ENCODE results near the gene SLN. TPM values are rescaled to one million over a fixed set of nuclear protein-coding genes. Genes with fewer than 3 reads are reported as not detected.

SLN gene
- total and polyA plus RNA-seq, 9 of the 15 experiments (the other 6 are each of a cell fraction or from before 2014, with no cell fraction given) = not detected

GRCh38 chr11:107691000-107691750, 20.7 kb downstream of the SLN start:
- TF ChIP-seq DMBX1 (CRISPR knock-in tag; IDR thresholded peaks at IDR 0.05; ENCODE audit: borderline replicate concordance) = no peak
- TF ChIP-seq ZNF239 (CRISPR knock-in tag; IDR thresholded peaks at IDR 0.05) = no peak
- TF ChIP-seq DLX4 (CRISPR knock-in tag; IDR thresholded peaks at IDR 0.05) = no peak
- no peak for TF ChIP-seq STAT5B (CRISPR knock-in tag; IDR thresholded peaks at IDR 0.05)
- TF ChIP-seq NBN (IDR thresholded peaks at IDR 0.05; ENCODE audit: low read depth) = no peak
- no peak for TF ChIP-seq KLF1 (tag; IDR thresholded peaks at IDR 0.05)
- no peak for TF ChIP-seq ETV5 (CRISPR knock-in tag; IDR thresholded peaks at IDR 0.05; ENCODE audit: low read depth)
- TF ChIP-seq RBM22 (IDR thresholded peaks at IDR 0.05; ENCODE audit: low read depth, low read length, poor library complexity, severe bottlenecking) = no peak
- TF ChIP-seq RBM14 (IDR thresholded peaks at IDR 0.05; ENCODE audit: borderline replicate concordance, insufficient read depth, low read depth, low read length) = no peak
- TF ChIP-seq ZNF354B (CRISPR knock-in tag; IDR thresholded peaks at IDR 0.05) = no peak
- no peak for TF ChIP-seq BRF1 (IDR thresholded peaks at IDR 0.05; ENCODE audit: borderline replicate concordance, extremely low read depth, insufficient read length)
- TF ChIP-seq GTF2B (IDR thresholded peaks at IDR 0.05; ENCODE audit: extremely low read depth, insufficient read length) = no peak
- no peak for TF ChIP-seq ILK (tag; IDR thresholded peaks at IDR 0.05; ENCODE audit: borderline replicate concordance, low read depth)
- no peak for FAIRE-seq

More at GRCh38 chr11:107691000-107691750, 20.7 kb downstream of the SLN start:
- H4K20me1 ChIP-seq (replicated peaks; ENCODE audit: control insufficient read depth, insufficient read depth, low read length) = no peaks in the 10 kb centered on the region
- POLR2A ChIA-PET = interaction anchor here (0.7 kb wide), 1 partner anchor 9 kb away, joined by 3 read pairs; no protein-coding TSS in a partner anchor
- H3K9ac ChIP-seq (ENCODE audit: insufficient read depth in 1 of 2, low read depth in 2 of 2, low read length in 2 of 2) = no peak overlapping the region
- no peak overlapping the region for H2AFZ ChIP-seq (ENCODE audit: low read depth, low read length)
- intact Hi-C loops (cut with micrococcal nuclease) (no loop called here), in situ Hi-C loops (cut with MboI) (no loop called here)
- BruUV-seq (replicated peaks) = no TSS peak
- DNase-seq (ENCODE audit: extremely low read depth in 1 of 4, low spot score in 3 of 4) (no peak), ATAC-seq (no peak)
- H3K9me1 ChIP-seq (ENCODE audit: control insufficient read depth, insufficient read depth, low read length) = no peaks in the 10 kb centered on the region
- no peaks in the 10 kb centered on the region for H3K36me3 ChIP-seq (ENCODE audit: control insufficient read depth, insufficient read depth, low read length)
- no peaks in the 10 kb centered on the region for H3K79me2 ChIP-seq (ENCODE audit: control insufficient read depth, insufficient read depth, low read length)
- H3K4me1 ChIP-seq (replicated peaks in 1 of 2; ENCODE audit: control insufficient read depth in 2 of 2, insufficient read depth in 2 of 2, low read length in 2 of 2) = no peaks in the 10 kb centered on the region
- WGBS (ENCODE audit: insufficient coverage, low coverage, missing lambda C conversion rate) = 3% methylated on average over 3 of the region's 3 CpGs
- CTCF ChIA-PET (ENCODE audit: low intra/inter-chr PET ratio) = interaction anchor here (0.6 to 1.9 kb wide), 3 partner anchors 27 to 143 kb away, joined by 3 to 8 read pairs (median 3); no protein-coding TSS in a partner anchor
- H3K4me2 ChIP-seq (ENCODE audit: insufficient read depth, low read length) = no peak overlapping the region
- H3K9me3 ChIP-seq (replicated peaks; ENCODE audit: control insufficient read depth, insufficient read depth, low read depth, low read length) = no peaks in the 10 kb centered on the region
- H3K4me3 ChIP-seq = no peak overlapping the region
- no peaks in the 10 kb centered on the region for H3K27me3 ChIP-seq (ENCODE audit: control insufficient read depth in 2 of 2, insufficient read depth in 2 of 2, low read length in 2 of 2)
- no peak overlapping the region for H3K27ac ChIP-seq (ENCODE audit: extremely low read depth, low read depth, low read length)
